B cell (primary cell): Measurements from ENCODE around the gene GPX7. TPM values are rescaled to one million over a fixed set of nuclear protein-coding genes. Genes with fewer than 3 reads are reported as not detected.
A peak's percentile ranks its signal among the peaks of the same experiment; 100 is the strongest.

Experiments used
- ATAC-seq: fragments of 200-7000 bp; cut with Tn5 transposase; one replicate; pipeline ENCODE4 v1.10.0; 2021; ENCODE audit warnings: low read depth, mild to moderate bottlenecking, moderate number of reproducible peaks, moderate library complexity
- CTCF ChIA-PET: fragments of 350-600 bp; sonication (Branson Sonifier 250); formaldehyde crosslinking; loops from one replicate; lab custom pipeline; 2021; ENCODE audit warnings: antibody characterized with exemption, inconsistent platforms; lab: Charles Lee
- POLR2A ChIA-PET: fragments of 350-600 bp; sonication (Branson Sonifier 250); formaldehyde crosslinking; loops from one replicate; lab custom pipeline; 2021; ENCODE audit warnings: antibody characterized with exemption; lab: Charles Lee
- DNase-seq: peaks from one replicate; pipeline ENCODE4 v3.0.0; 2013
- H2AFZ ChIP-seq: 2 replicates; pipeline ENCODE4 v1.6.1; 2012; ENCODE audit warnings: mild to moderate bottlenecking, low read depth, low read length; ENCODE audit not compliant: insufficient read depth, poor library complexity, severe bottlenecking
- H3K27ac ChIP-seq, 2 donors: 1 replicate in 1 of 2; 2 replicates in 1 of 2; pipeline ENCODE4 v1.5.1; 2012 to 2013; ENCODE audit warnings: low read length in 2 of 2, mild to moderate bottlenecking in 2 of 2, moderate library complexity in 1 of 2
- H3K27me3 ChIP-seq, 4 experiments: fragments of 200-600 bp in 1 of 4; sonication (generic) in 1 of 4; replicated peaks in 1 of 4; 1 replicate in 2 of 4; 2 replicates in 2 of 4; pipeline versions ENCODE4 v1.6.1 to v1.7.0; 2013 to 2016; ENCODE audit warnings: low read length in 3 of 4, mild to moderate bottlenecking in 2 of 4, mixed read lengths in 1 of 4, moderate library complexity in 1 of 4; ENCODE audit not compliant: insufficient read depth in 4 of 4, control insufficient read depth in 3 of 4; ENCODE audit errors: control extremely low read depth in 1 of 4
- H3K36me3 ChIP-seq, 2 experiments: replicated peaks in 1 of 2; 1 replicate in 1 of 2; 2 replicates in 1 of 2; pipeline versions ENCODE4 v1.6.1 to v1.7.1; 2013; ENCODE audit warnings: low read length in 1 of 2; ENCODE audit not compliant: insufficient read depth in 2 of 2, control insufficient read depth in 1 of 2; ENCODE audit errors: control extremely low read depth in 1 of 2, extremely low read depth in 1 of 2
- H3K4me1 ChIP-seq, 2 donors: fragments of 200-600 bp in 1 of 2; sonication (generic) in 1 of 2; 1 replicate in 1 of 2; 2 replicates in 1 of 2; pipeline versions ENCODE4 v1.5.1 to v1.6.1; 2013 to 2017; ENCODE audit warnings: low read length in 2 of 2; ENCODE audit not compliant: control insufficient read depth in 2 of 2, insufficient read depth in 2 of 2
- H3K4me2 ChIP-seq: replicated peaks from 2 replicates; pipeline ENCODE3; 2012; ENCODE audit warnings: mild to moderate bottlenecking, low read depth, low read length; ENCODE audit not compliant: poor library complexity, severe bottlenecking
- H3K4me3 ChIP-seq, 5 experiments: fragments of 200-600 bp in 1 of 5; sonication (generic) in 1 of 5; 1 replicate in 3 of 5; 2 replicates in 2 of 5; pipeline versions ENCODE4 v1.5.1 to v1.7.0; 2011 to 2016; ENCODE audit warnings: low read length in 4 of 5, mild to moderate bottlenecking in 4 of 5, low read depth in 2 of 5, control low read depth in 1 of 5, moderate library complexity in 1 of 5; ENCODE audit not compliant: insufficient read depth in 1 of 5; ENCODE audit errors: control extremely low read depth in 1 of 5, extremely low read depth in 1 of 5
- H3K79me2 ChIP-seq: fragments of 200-600 bp; sonication (generic); one replicate; pipeline ENCODE4 v1.6.0; 2016; ENCODE audit warnings: low read length; ENCODE audit not compliant: control insufficient read depth, insufficient read depth
- H3K9ac ChIP-seq: fragments of 200-600 bp; sonication (generic); 2 replicates; pipeline ENCODE4 v1.6.1; 2017; ENCODE audit warnings: mild to moderate bottlenecking, low read length, moderate library complexity
- H3K9me3 ChIP-seq, 3 donors: one replicate each; pipeline versions ENCODE4 v1.6.1 to v1.7.1; 2013; ENCODE audit warnings: low read length in 2 of 3; ENCODE audit not compliant: control insufficient read depth in 2 of 3, insufficient read depth in 1 of 3; ENCODE audit errors: control extremely low read depth in 1 of 3
- H4K20me1 ChIP-seq: 2 replicates; pipeline ENCODE4 v1.6.0; 2012; ENCODE audit warnings: mild to moderate bottlenecking, low read length; ENCODE audit not compliant: insufficient read depth, control insufficient read depth, poor library complexity, severe bottlenecking
- H3K27ac Mint-ChIP-seq: one replicate; pipeline ENCODE4 v1.8.0; 2021; ENCODE audit warnings: mixed read lengths
- H3K27me3 Mint-ChIP-seq: one replicate; pipeline ENCODE4 v1.8.0; 2021; ENCODE audit warnings: mixed read lengths
- H3K4me1 Mint-ChIP-seq: one replicate; pipeline ENCODE4 v1.8.0; 2021; ENCODE audit warnings: mixed read lengths
- H3K4me3 Mint-ChIP-seq: one replicate; pipeline ENCODE4 v1.8.0; 2021; ENCODE audit warnings: mixed read lengths
- H3K9me3 Mint-ChIP-seq: one replicate; pipeline ENCODE4 v1.8.0; 2022; ENCODE audit warnings: mixed read lengths; ENCODE audit not compliant: insufficient read depth
- EZH2 ChIP-seq: IDR thresholded peaks from 2 replicates; pipeline ENCODE4 v1.6.1; 2012; ENCODE audit warnings: borderline replicate concordance, low read depth, mild to moderate bottlenecking, moderate library complexity, low read length; ENCODE audit not compliant: insufficient read depth, poor library complexity, severe bottlenecking
- WGBS: methylation state at CpG from one replicate; pipeline ENCODE4 v1.1.5; 2013; ENCODE audit warnings: missing lambda C conversion rate; ENCODE audit not compliant: insufficient coverage; 5-methylcytosine and 5-hydroxymethylcytosine counted together
- intact Hi-C: fragments of 100-400 bp; cut with micrococcal nuclease; formaldehyde crosslinking; loops from one replicate; pipeline ENCODE4 v1.10.0; 2022
- polyA plus RNA-seq: library from polyadenylated mRNA; depleted of rRNA; stranded (reverse); fragments of >200 nt; gene quantifications from 2 replicates; pipeline ENCODE4 v1.2.3, GENCODE V29; 2012
- total RNA-seq, 2 donors: library from RNA; stranded (reverse); fragments of 120-200 nt in 1 of 2; gene quantifications; 1 replicate in 1 of 2; 2 replicates in 1 of 2; pipeline versions ENCODE4 v1.2.3 to v1.2.4, GENCODE V29; 2013 to 2022
- TF ChIP-seq, protein P1 (sequence below): fragments of 200-600 bp; IDR thresholded peaks from one replicate; pipeline ENCODE4 v1.8.0; 2022; ENCODE audit warnings: antibody characterized with exemption, mild to moderate bottlenecking

GPX7 gene
- total and polyA plus RNA-seq, 2 donors (not counting 1 experiment from before 2014, with no cell fraction given) = 21.4 to 27.6 TPM

GRCh38 chr1:52641307-52641706 lies 39.1 kb downstream of the GPX7 start:
- Histone ChIP-seq H4K20me1 (no peaks in the 10 kb centered on the region), H3K27me3 (no peaks in the 10 kb centered on the region), H3K4me1 (peaks cover 53 to 62% of the 10 kb centered on the region in 2 donors), H2AFZ (no peak overlapping the region), H3K36me3 (peaks cover 1 to 25% of the 10 kb centered on the region in 2 experiments), H3K9me3 (peaks cover 0 to 5% (median 0%) of the 10 kb centered on the region in 3 donors), H3K4me2 (peak overlapping the region; percentile 44), H3K27ac (peak overlapping the region; percentile 61 to 89), H3K9ac (peak overlapping the region; percentile 19), H3K4me3 (peak overlapping the region in 1 of 5 experiments; percentile 13), H3K79me2 (peaks cover 73% of the 10 kb centered on the region)
- CTCF ChIA-PET = interaction anchor here (0.7 to 3.2 kb wide), 7 partner anchors 9 to 48 kb away, joined by 3 to 16 read pairs (median 4); no protein-coding TSS in a partner anchor
- WGBS = 63% methylated on average over 2 of the region's 4 CpGs
- intact Hi-C loops = no loop called here
- H3K27ac Mint-ChIP-seq = peak overlapping the region; percentile 96
- ATAC-seq (peak; percentile 5), DNase-seq (peak; percentile 87)
- H3K27me3 Mint-ChIP-seq = no peaks in the 10 kb centered on the region
- peaks cover 67% of the 10 kb centered on the region for H3K4me1 Mint-ChIP-seq
- TF ChIP-seq, protein P1, sequence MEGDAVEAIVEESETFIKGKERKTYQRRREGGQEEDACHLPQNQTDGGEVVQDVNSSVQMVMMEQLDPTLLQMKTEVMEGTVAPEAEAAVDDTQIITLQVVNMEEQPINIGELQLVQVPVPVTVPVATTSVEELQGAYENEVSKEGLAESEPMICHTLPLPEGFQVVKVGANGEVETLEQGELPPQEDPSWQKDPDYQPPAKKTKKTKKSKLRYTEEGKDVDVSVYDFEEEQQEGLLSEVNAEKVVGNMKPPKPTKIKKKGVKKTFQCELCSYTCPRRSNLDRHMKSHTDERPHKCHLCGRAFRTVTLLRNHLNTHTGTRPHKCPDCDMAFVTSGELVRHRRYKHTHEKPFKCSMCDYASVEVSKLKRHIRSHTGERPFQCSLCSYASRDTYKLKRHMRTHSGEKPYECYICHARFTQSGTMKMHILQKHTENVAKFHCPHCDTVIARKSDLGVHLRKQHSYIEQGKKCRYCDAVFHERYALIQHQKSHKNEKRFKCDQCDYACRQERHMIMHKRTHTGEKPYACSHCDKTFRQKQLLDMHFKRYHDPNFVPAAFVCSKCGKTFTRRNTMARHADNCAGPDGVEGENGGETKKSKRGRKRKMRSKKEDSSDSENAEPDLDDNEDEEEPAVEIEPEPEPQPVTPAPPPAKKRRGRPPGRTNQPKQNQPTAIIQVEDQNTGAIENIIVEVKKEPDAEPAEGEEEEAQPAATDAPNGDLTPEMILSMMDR = no peak
- no peak for TF ChIP-seq EZH2
- peaks cover 5% of the 10 kb centered on the region for H3K9me3 Mint-ChIP-seq
- H3K4me3 Mint-ChIP-seq = peak overlapping the region; percentile 69
- POLR2A ChIA-PET = interaction anchor here (1.1 to 1.7 kb wide), 5 partner anchors 9 to 88 kb away, joined by 3 to 17 read pairs (median 4); partner anchors contain the start of genes SHISAL2A and TUT4

DNA sequence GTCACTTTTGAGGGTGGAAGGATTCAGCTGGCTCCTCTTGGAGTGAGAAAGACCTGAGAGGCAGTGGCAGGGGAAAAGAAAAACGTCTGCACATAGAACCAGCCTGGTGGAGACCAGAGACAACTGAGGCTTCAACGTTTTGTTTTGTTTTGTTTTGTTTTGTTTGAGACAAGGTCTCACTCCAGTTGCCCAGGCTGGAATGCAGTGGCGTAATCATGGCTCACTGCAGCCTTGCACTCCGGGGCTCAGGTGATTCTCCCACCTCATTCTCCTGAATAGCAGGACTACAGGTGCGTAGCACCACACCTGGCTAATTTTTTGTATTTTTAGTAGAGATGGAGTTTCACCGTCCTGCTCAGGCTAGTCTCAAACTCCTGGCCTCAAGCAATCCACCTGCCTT lies 43.1 kb downstream of the GPX7 start:
- Histone ChIP-seq H4K20me1 (no peaks in the 10 kb centered on the region), H3K27ac (peak overlapping the region in 1 of 2 donors; percentile 31), H3K4me1 (peaks cover 19 to 29% of the 10 kb centered on the region in 2 donors), H3K4me2 (no peak overlapping the region), H3K9me3 (peaks cover 0 to 5% (median 0%) of the 10 kb centered on the region in 3 donors), H2AFZ (no peak overlapping the region), H3K4me3 (no peak overlapping the region), H3K36me3 (peaks cover 6 to 44% of the 10 kb centered on the region in 2 experiments), H3K9ac (no peak overlapping the region), H3K79me2 (peaks cover 55% of the 10 kb centered on the region), H3K27me3 (no peaks in the 10 kb centered on the region)
- peak overlapping the region; percentile 67 for H3K27ac Mint-ChIP-seq
- no peak for ATAC-seq
- 76% methylated on average over 4 of the region's 6 CpGs for WGBS
- H3K4me3 Mint-ChIP-seq = no peak overlapping the region
- H3K4me1 Mint-ChIP-seq = peaks cover 56% of the 10 kb centered on the region
- DNase-seq = no peak
- H3K9me3 Mint-ChIP-seq = peaks cover 5% of the 10 kb centered on the region
- no peaks in the 10 kb centered on the region for H3K27me3 Mint-ChIP-seq
- intact Hi-C loops = loop anchor here (1.0 kb wide), 1 partner anchor 15 kb away; no protein-coding TSS in a partner anchor
- TF ChIP-seq, protein P1 = no peak
- TF ChIP-seq EZH2 = no peak
- CTCF ChIA-PET = interaction anchor here (0.7 to 1.5 kb wide), 2 partner anchors 12 to 736 kb away, joined by 3 to 5 read pairs; partner anchors contain the start of gene SHISAL2A
- POLR2A ChIA-PET = no interaction called here
